A172 (cell line): ENCODE data around the gene SCARF2. TPM values are rescaled to one million over a fixed set of nuclear protein-coding genes. Genes with fewer than 3 reads are reported as not detected.
"Not testable (repeated sequence)": the region's sequence is repeated elsewhere in the genome, so short reads cannot be mapped to it uniquely, and the experiment has no call there.

Source experiments
- DNase-seq: peaks from one replicate; pipeline ENCODE4 v3.0.0-alpha.2; 2015; ENCODE audit warnings: low spot score
- total RNA-seq: library from RNA; depleted of rRNA; stranded (reverse); fragments of >200 nt; shearing (Covaris generic); gene quantifications from 2 replicates; pipeline ENCODE4 v1.2.3, GENCODE V29; 2014

Gene SCARF2
- total RNA-seq, 1 experiment from 2014 or later, result 46.6 TPM

DNA sequence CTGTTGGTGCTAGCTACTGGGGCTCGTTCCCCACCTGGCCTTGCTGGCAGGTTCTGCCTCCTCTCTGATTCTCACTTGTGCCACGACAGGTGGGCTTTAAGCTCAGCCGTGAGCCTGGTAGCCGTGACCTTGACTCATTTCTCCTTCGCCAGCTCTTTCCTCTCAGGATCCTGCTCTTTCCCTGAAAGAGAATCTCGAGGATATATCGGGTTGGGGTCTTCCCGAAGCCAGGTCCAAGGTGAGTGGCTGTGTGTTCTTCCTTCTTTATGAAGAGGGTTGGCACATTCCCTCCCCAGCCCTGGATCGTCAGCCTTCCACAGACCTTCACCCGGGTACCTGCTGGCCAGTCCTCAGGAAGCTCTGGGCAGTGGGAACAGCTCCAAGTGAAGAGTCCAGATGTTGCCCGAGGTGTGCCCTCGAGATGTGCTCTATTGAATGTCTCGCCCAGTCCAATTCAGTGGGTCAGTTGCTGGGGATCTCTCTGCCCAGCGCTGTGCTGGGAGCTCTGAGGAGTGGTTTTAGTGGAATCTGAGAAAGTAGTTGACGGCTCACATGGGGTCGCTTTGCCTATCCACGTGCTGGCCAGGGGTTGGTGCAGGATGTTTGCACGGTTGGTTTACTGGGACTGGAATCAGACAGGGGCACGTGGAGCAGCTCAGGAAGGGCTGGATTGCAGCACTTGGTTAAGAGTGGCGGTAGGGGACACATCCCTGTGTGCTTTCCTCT is 42.3 kb downstream of the SCARF2 start:
- no peak for DNase-seq

DNA sequence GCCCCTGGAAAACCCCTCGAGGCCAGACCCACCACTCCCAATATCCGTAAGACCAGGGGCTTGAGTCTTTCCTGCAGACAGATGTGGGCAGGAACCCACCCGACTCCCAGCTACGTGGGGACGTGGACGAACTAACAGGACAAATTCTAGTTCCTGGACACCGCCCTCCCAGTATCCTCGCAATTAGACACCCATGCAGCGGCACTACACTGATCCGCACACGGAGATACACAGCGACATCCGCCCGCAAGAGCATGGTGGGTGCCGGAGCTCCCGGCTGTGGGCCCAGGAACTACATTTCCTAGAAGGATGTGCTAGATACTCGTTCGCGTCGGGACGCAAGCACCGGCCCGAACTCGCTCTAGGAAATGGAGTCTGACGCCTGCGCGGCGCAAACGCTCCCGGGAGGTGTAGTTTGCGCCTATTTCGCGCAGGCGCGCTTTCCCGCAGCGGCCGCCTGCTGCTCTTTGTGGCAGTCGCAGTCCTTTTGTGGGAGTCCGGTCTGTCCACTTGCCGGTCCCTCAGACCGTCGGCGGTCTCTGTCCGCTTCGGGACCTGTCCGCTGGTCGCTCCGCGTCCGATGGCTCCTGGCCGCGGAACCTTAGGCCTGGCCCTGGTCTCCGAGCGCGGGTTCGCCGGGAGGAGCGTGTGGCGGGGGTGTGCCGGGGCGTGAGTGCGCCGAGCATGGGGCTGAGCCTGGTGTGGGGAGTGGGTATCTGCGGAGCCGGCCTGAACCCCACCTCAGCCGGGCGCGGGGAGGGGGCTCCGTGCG is 43.7 kb downstream of the SCARF2 start, which contains the start of gene ZNF74:
TSS of gene ZNF74 (plus strand) at position 447 of the 772 bp plus-strand sequence. CDS start 478 bp downstream, outside the sequence.
- peak; percentile 68 for DNase-seq

DNA sequence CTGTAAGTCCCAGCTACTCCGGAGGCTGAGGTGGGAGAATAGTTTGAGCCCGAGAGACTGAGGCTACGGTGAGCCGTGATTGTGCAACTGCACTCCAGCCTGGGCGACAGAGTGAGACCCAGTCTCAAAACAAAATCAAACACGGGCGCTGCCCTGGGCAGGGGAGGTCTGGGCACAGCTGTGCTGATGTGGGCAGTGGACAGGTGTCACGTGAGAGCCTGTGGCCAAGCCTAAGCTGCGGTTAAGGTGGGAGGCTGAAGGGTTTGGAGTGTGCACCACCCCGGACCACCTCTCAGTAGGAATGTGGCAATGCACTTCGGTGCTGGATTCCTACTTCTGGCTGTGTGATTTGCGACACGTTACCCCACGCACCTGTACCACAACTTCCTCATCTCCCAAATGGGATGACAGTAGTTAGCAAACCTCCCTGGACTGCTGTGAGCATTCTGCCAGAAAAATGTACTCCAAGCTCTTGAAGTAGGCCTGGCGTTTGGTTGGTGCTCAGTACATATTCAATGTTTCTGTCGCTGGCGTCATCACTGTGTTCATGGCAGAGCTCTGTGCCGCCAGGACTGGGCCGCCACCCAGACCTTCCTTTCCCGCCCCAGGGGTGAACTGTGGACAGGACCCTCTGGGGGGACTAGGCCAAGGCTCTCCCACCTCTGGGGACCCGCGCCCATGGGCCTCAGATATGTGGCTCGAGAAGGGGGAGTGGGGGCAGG is 44.5 kb downstream of the SCARF2 start:
- DNase-seq, result no peak

DNA sequence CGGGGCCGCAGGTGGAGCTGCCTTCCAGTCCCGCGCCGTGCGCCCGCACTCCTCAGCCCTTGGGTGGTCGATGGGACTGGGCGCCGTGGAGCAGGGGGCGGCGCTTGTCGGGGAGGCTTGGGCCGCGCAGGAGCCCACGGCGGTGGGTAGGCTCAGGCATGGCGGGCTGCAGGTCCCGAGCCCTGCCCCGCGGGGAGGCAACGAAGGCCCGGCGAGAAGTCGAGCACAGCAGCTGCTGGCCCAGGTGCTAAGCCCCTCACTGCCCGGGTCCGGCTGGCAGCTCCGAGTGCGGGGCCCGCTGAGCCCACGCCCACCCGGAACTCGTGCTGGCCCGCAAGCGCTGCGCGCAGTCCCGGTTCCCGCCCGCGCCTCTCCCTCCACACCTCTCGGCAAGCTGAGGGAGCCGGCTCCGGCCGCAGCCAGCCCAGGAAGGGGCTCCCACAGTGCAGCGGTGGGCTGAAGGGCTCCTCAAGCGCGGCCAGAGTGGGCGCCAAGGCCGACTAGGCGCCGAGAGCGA is 45.2 kb downstream of the SCARF2 start:
- DNase-seq, result not testable (repeated sequence)

DNA sequence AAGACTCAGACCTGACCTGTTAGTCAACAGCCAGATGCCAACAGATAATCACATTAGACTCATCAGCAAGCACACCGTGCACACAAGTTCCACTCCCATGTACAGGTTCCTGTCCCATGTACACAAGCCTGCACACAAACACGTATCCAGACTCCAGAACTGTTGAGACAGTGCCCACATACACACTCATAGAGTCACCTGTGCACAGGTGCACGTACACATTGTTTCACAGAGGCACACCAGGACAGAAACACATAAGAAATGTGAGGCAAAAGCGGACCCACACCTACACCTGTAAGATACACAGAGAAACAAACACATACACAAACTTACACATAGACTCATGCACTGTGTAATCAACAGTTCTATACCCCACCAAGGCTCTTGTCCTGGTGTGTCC is 46.4 kb downstream of the SCARF2 start:
- DNase-seq, result no peak

DNA sequence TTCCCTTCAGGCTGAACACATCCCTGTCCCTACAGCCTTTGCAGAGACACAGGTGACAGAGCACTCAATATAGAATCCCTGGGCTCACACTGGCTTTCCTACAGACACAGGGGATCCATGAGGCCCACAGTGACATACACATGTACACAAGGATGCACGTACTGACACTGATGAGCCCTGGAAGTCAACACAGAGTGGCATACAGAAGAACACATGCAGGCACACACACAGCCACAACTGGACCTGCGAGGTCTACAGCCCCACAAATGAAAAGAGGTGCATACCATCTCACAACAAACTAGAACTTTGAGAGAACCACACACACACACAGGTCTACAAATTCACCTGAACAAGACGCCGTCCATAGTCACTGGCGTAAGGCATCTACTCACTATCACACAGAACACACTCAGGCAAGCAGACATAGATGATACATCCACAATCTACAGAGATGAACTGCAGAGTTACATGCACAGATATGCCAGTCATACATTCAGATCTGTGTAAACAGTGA is 47.2 kb downstream of the SCARF2 start:
- no peak for DNase-seq

DNA sequence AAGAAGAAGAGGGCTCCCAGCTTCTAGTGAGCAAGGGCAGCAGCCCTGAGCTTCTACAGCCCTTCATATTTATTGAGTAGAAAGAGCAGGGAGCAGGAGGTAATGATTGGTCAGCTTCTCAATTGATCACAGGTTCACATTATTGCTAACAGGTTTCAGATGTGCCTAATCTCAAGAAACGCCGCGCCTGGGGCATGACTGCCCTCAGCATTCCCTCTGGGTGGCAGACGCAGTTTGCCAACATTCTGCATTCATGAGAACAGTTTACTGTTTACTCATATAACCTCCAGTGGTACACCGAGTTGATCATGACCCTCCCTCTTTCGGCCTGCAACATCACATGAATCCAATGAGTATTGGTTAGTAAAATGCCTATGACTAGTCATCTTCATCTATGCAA is 48.3 kb downstream of the SCARF2 start:
- DNase-seq, result no peak

DNA sequence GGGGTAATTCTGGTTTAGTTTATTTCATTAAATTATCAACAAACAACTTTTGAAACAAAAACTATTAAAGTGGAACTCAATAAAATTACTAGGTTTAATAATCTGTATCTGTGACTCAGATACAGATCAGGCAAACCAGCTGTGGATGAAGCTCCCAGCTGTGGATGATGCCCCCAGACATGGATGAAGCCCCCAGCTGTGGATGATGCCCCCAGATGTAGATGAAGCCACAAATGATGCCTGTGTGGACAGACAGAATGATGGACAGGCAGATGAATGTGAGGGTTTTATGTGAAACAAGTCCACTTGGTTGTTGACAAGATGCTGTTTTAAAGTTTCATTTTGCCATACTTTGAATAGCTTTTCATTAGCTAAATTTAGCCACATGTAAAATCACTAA is 49.4 kb downstream of the SCARF2 start:
- DNase-seq, result no peak

DNA sequence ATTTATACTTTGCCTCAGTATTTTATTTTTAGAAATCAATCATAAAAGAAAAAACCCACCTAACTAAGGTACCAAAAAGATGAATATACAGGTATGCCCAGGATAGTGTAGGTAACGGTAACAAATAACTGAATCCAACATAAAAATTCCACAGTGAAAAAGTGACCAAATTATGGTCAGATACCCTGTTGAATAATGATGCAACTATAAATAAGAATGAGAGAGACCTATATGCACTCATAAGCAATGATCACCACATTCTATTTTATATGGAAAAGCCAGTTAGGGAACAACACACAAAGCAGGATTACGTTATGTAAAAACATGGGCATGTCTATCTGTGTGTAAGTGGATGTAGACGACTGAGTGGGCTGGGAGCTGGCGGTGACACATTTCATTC is 50.7 kb downstream of the SCARF2 start:
- no peak for DNase-seq

DNA sequence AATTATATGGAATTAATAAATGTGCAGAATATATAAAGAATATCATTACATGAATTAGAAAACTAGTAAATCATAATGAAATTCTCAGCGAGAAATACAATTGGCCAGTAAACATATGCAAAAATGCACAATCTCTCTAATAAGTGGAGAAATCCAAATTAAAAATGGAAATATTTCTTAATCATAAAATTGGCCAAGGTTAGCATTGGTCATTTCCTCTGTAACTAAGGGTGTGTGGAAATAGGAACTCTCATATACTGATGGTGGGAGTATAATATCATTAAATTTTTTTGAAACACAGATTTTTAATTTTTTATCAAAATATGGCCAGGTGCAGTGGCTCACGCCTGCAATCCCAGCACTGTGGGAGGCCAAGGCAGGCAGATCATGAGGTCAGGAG is 51.3 kb downstream of the SCARF2 start:
- DNase-seq, result no peak

DNA sequence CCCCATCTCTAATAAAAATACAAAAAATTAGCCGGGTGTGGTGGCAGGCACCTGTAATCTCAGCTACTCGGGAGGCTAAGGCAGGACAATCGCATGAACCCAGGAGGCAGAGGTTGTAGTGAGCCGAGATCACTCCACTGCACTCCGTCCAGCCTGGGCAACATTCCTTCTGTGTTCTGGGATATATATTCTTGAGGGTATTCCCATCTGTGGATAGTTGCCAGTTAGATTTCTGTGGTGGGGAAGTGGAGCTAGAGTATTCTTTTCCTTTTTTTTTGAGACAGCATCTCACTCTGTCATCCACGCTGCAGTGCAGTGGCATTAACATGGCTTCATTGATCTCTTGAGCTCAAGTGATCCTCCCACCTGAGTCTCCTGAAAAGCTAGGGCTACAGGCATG is 52.8 kb downstream of the SCARF2 start:
- no peak for DNase-seq

DNA sequence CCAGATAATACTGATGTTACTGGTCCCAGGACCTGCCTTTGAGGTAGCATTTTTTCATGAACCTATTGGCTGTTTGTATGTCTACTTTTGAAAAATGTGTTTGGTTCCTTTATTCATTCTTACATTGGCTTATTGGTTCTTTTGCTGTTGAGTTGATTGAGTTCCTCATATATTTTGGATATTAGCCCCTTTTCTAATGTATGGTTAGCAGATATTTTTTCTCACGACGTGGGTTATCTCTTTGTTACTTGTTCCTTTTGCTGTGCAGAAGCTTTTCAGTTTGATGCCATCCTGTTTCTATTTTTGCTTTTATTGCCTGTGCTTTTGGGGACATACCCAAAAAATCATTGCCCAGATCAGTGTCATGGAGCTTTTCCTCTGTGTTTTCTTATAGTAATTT is 53.5 kb downstream of the SCARF2 start:
- no peak for DNase-seq

DNA sequence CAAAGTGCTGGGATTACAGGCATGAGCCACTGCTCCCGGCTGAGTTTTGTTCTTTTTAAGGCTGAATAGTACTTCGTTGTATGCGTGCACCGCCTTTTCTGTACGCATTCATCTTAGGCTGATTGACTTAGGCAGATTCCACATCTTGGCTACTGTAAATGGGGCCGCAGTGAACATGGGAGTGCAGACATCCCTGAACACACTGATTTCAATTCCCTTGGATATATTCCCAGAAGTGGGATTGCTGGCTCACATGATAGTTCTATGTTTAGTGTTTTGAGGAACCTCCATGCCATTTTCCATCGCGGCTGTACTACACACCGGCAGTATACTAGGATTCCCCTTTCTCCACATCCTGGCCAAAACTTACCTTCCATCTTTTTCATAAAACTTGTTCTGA is 54.1 kb downstream of the SCARF2 start:
- no peak for DNase-seq

DNA sequence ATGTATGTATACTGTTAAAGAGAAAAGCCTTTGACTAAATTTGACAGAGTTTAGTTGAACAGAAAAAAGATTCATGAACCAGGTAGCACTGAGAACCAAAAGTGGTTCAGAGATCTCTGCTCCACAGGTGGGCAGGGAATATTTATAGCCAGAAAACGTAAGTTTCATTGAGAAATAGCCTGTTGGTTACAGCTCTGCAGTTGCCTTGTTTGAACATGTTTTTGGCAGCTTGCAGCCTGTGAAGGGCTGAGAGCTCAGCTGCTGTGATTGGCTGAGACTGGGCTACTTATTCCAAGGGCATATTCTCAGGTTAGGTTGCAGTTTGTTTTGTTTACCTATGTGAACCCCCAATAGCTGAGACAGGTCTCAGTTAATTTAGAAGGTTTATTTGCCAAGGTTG is 57.1 kb downstream of the SCARF2 start:
- DNase-seq, result no peak

DNA sequence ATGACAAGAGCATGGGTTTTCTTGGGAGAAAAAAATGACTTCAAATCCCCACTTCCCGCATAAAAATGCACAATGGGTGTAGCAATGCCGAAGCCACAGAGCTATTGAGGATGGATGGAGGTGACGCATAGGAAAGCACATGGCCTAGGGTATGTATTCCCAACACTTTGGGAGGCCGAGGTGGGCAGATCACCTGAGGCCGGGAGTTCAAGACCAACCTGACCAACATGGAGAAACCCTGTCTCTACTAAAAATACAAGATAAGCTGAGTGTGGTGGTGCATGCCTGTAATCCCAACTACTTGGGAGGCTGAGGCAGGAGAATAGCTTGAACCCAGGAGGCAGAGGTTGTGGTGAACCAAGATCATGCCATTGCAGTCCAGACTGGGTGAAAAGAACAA is 58.9 kb downstream of the SCARF2 start:
- not testable (repeated sequence) for DNase-seq

DNA sequence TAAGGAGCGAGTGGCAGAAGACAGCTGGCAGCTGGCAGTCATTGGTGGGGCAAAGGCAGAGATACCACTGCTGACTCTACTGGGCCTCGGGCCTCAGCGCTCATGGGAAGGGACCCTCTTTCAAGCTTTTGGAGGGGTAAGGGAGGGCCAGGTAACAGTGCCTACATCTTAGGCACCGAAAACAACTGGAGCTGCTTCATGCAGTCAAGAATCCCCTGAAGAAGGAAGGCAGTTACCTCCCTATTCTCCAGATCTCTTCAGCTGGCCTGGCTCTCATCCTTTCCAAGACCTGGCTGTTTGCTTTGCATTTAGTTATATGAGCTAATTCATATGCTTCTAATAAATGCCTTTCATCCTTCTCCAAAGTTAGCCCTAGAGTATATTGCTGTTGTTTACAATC is 59.5 kb downstream of the SCARF2 start:
- no peak for DNase-seq

DNA sequence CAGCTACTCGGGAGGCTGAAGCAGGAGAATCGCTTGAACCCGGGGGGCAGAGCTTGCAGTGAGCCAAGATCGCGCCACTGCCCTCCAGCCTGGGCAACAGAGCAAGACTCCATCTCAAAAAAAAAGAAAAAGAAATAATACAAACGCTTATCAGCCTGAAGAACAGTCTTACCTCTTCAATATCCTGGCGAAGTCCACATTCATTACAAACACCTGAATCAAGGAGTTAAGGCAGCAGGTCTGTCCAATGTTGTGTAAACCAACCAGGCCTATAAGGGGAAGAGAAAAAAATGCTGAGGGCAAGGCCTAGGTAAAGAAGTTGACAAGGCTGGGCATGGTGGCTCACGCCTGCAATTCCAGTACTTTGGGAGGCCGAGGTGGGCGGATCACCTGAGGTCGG is 60.6 kb downstream of the SCARF2 start:
- not testable (repeated sequence) for DNase-seq

DNA sequence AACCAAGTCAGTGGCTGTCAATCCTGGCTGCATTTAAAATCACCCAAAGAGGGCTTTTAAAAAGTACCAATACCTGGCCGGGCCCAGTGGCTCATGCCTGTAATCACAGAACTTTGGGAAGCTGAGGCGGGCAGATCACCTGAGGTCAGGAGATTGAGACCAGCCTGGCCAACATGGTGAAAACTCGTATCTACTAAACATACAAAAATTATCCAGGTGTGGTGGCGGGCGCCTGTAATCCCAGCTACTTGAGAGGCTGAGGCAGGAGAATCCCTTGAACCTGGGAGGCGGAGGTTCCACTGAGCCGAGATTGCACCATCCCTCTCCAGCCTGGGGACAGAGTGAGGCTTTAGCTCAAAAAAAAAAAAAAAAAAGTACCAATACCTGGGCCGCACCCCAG is 61.3 kb downstream of the SCARF2 start:
- not testable (repeated sequence) for DNase-seq
